NOMO-1 treated with dmso at 0.1 percent for 144 hours (cell line): Measurements from ENCODE around the gene ASB6.

Experiments used
- DNase-seq: peaks from one replicate; lab custom pipeline; 2025; ENCODE audit not compliant: unreplicated experiment; lab: John Stamatoyannopoulos, UW

ASB6 gene

DNA sequence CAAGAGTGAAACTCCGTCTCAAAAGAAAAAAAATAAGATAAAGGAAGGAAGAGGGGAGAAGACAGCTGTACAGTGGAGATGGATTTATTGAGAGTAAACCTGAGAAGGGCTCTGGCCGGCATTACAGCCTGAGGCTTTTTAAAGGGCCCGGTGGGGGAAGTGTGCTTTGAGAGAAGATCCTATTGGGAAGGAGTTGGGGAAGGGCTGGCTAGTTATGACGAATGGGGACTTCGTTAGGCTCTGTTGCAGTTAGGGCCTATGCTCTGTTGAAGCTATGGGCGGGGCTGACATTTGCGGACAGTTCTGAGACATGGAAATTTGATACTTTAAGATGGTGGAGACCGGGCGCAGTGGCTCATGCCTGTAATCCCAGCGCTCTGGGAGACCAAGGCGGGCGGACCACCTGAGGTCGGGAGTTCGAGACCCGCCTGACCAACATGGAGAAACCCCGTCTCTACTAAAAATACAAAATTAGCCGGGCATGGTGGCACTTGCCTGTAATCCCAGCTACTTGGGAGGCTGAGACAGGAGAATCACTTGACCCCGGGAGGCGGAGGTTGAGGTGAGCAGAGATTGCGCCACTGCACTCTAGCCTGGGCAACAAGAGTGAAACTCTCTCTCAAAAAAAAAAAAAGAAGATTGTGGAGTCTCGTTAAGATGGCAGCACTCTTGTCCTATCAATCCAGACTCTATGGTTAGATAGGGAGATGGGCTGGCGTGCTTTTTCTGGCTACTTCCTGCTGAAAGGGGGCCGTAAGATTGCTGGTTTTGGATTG is 54.3 kb downstream of the ASB6 start:
- DNase-seq, result no peak

- no peak for DNase-seq
Observed at GRCh38 chr9:129586685-129587084, 55.3 kb downstream of the ASB6 start.

GRCh38 chr9:129586245-129586644 is 55.7 kb downstream of the ASB6 start:
- DNase-seq, result no peak

GRCh38 chr9:129585352-129585751 is 56.6 kb downstream of the ASB6 start:
- DNase-seq, result no peak
